ENCODE results near the gene RB1.

RB1 gene

GRCh38 chr13:48456546-48456945, 153.0 kb downstream of the RB1 start:
- TF ChIP-seq SIN3A (IDR thresholded peaks at IDR 0.05; ENCODE audit: borderline replicate concordance, insufficient read depth, low read length), result no peak
- no peak for TF ChIP-seq POLR2AphosphoS5 (IDR thresholded peaks at IDR 0.05; ENCODE audit: low read depth, low read length)
- no peak for TF ChIP-seq FOXP2 (optimal IDR thresholded peaks at IDR 0.05; ENCODE audit: borderline replicate concordance, extremely low read depth, extremely low read length, insufficient read depth)
- TF ChIP-seq REST (IDR thresholded peaks at IDR 0.05; ENCODE audit: insufficient read depth in 1 of 2, low read depth in 2 of 2, low read length in 2 of 2), result no peak
- no peak for TF ChIP-seq TAF1 (IDR thresholded peaks at IDR 0.05; ENCODE audit: borderline replicate concordance, insufficient read depth, low read length)

GRCh38 chr13:48457578-48458242, 154.2 kb downstream of the RB1 start:
- no peak for TF ChIP-seq TAF1 (IDR thresholded peaks at IDR 0.05; ENCODE audit: borderline replicate concordance, insufficient read depth, low read length)
- TF ChIP-seq SIN3A (IDR thresholded peaks at IDR 0.05; ENCODE audit: borderline replicate concordance, insufficient read depth, low read length), result no peak
- TF ChIP-seq REST (IDR thresholded peaks at IDR 0.05; ENCODE audit: insufficient read depth in 1 of 2, low read depth in 2 of 2, low read length in 2 of 2), result no peak
- TF ChIP-seq POLR2AphosphoS5 (IDR thresholded peaks at IDR 0.05; ENCODE audit: low read depth, low read length), result no peak
- TF ChIP-seq FOXP2 (optimal IDR thresholded peaks at IDR 0.05; ENCODE audit: borderline replicate concordance, extremely low read depth, extremely low read length, insufficient read depth), result no peak

GRCh38 chr13:48475230-48475629, 171.7 kb downstream of the RB1 start:
- no peak for TF ChIP-seq TAF1 (IDR thresholded peaks at IDR 0.05; ENCODE audit: borderline replicate concordance, insufficient read depth, low read length)
- TF ChIP-seq FOXP2 (optimal IDR thresholded peaks at IDR 0.05; ENCODE audit: borderline replicate concordance, extremely low read depth, extremely low read length, insufficient read depth), result no peak
- no peak for TF ChIP-seq REST (IDR thresholded peaks at IDR 0.05; ENCODE audit: insufficient read depth in 1 of 2, low read depth in 2 of 2, low read length in 2 of 2)
- TF ChIP-seq POLR2AphosphoS5 (IDR thresholded peaks at IDR 0.05; ENCODE audit: low read depth, low read length), result no peak
- no peak for TF ChIP-seq SIN3A (IDR thresholded peaks at IDR 0.05; ENCODE audit: borderline replicate concordance, insufficient read depth, low read length)

- TF ChIP-seq SIN3A (IDR thresholded peaks at IDR 0.05; ENCODE audit: borderline replicate concordance, insufficient read depth, low read length) (no peak), FOXP2 (optimal IDR thresholded peaks at IDR 0.05; ENCODE audit: borderline replicate concordance, extremely low read depth, extremely low read length, insufficient read depth) (no peak), REST (IDR thresholded peaks at IDR 0.05; ENCODE audit: insufficient read depth in 1 of 2, low read depth in 2 of 2, low read length in 2 of 2) (no peak), POLR2AphosphoS5 (IDR thresholded peaks at IDR 0.05; ENCODE audit: low read depth, low read length) (no peak), TAF1 (IDR thresholded peaks at IDR 0.05; ENCODE audit: borderline replicate concordance, insufficient read depth, low read length) (no peak)
These were observed 172.7 kb downstream of the RB1 start for GRCh38 chr13:48476215-48476614.

Measured in PFSK-1 (cell line).